K562 (cell line): ENCODE results near the gene CCDC195. TPM values are rescaled to one million over a fixed set of nuclear protein-coding genes. Genes with fewer than 3 reads are reported as not detected.

Experiments
- ATAC-seq: fragments of 200-7000 bp; cut with Tn5 transposase; 3 replicates; pipeline ENCODE4 v1.9.1; 2020; ENCODE audit warnings: moderate library complexity
- BruUV-seq: library from RNA; stranded (reverse); fragments of 400-500 nt; replicated peaks from 2 replicates; lab custom pipeline; 2021; lab: Mats Ljungman, UMichigan
- CTCF ChIA-PET: fragments of 300-600 bp; formaldehyde crosslinking; extraction: SDS; loops from one replicate; lab custom pipeline; 2021; ENCODE audit warnings: low intra/inter-chr PET ratio; lab: Yijun Ruan, JAX
- POLR2A ChIA-PET: fragments of 300-600, 350-650 bp; sonication (Branson Sonifier 250); formaldehyde crosslinking; extraction: SDS; loops from one replicate; lab custom pipeline; 2021; ENCODE audit warnings: antibody characterized with exemption, inconsistent platforms; lab: Yijun Ruan, JAX
- DNase-seq, 4 experiments: peaks; one replicate each; pipeline versions ENCODE4 v3.0.0 to v3.0.0-alpha.2; 2011 to 2018; ENCODE audit warnings: low spot score in 3 of 4, mixed read lengths in 3 of 4; ENCODE audit errors: extremely low read depth in 1 of 4
- FAIRE-seq: peaks from 2 replicates; lab custom pipeline; 2011; peaks lifted over from hg19 to GRCh38; lab: Jason Lieb, UNC
- H2AFZ ChIP-seq: 2 replicates; pipeline ENCODE4 v1.6.0; 2011; ENCODE audit warnings: low read depth, low read length, control low read depth, inconsistent platforms
- H3K27ac ChIP-seq: fragments of 200-600 bp; 3 replicates; pipeline ENCODE4 v1.8.0; 2011; ENCODE audit warnings: low read depth, mild to moderate bottlenecking, control low read depth, inconsistent platforms, low read length, moderate library complexity, mixed read lengths; ENCODE audit errors: extremely low read depth
- H3K27me3 ChIP-seq, 2 experiments: fragments of 300-600 bp in 1 of 2; 2 replicates in 1 of 2; 3 replicates in 1 of 2; pipeline versions ENCODE4 v1.6.0 to v1.8.0; 2011; ENCODE audit warnings: inconsistent platforms in 2 of 2, low read length in 2 of 2, mild to moderate bottlenecking in 1 of 2, mixed read lengths in 1 of 2, moderate library complexity in 1 of 2; ENCODE audit not compliant: control insufficient read depth in 2 of 2, insufficient read depth in 2 of 2
- H3K36me3 ChIP-seq: fragments of 300-600 bp; 3 replicates; pipeline ENCODE4 v1.8.0; 2011; ENCODE audit warnings: mild to moderate bottlenecking, low read length, inconsistent platforms; ENCODE audit not compliant: control insufficient read depth, insufficient read depth
- H3K4me1 ChIP-seq, 2 experiments: fragments of 200-600 bp in 1 of 2; replicated peaks in 1 of 2; 2 replicates in 1 of 2; 3 replicates in 1 of 2; pipeline versions ENCODE4 v1.5.1 to v1.8.0; 2011; ENCODE audit warnings: inconsistent platforms in 2 of 2, low read length in 2 of 2, mild to moderate bottlenecking in 1 of 2, mixed read lengths in 1 of 2, moderate library complexity in 1 of 2; ENCODE audit not compliant: control insufficient read depth in 2 of 2, insufficient read depth in 2 of 2
- H3K4me2 ChIP-seq: 2 replicates; pipeline ENCODE4 v1.6.1; 2011; ENCODE audit warnings: low read length, control low read depth, inconsistent platforms, mixed read lengths; ENCODE audit not compliant: insufficient read depth
- H3K4me3 ChIP-seq: fragments of 200-600 bp; sonication (generic), shearing (Covaris generic); 2 replicates; pipeline ENCODE4 v1.5.1; 2016; ENCODE audit warnings: control low read depth, inconsistent platforms
- H3K79me2 ChIP-seq: fragments of 200-600 bp; 3 replicates; pipeline ENCODE4 v1.8.0; 2011; ENCODE audit warnings: low read length, inconsistent platforms; ENCODE audit not compliant: control insufficient read depth, insufficient read depth
- H3K9ac ChIP-seq, 2 experiments: 2 replicates each; pipeline versions ENCODE4 v1.6.0 to v1.6.1; 2011; ENCODE audit warnings: low read depth in 2 of 2, low read length in 2 of 2, control low read depth in 1 of 2, inconsistent platforms in 1 of 2, mild to moderate bottlenecking in 1 of 2, mixed read lengths in 1 of 2; ENCODE audit not compliant: insufficient read depth in 1 of 2
- H3K9me1 ChIP-seq: one replicate; pipeline ENCODE4 v1.6.0; 2011; ENCODE audit warnings: inconsistent platforms, mild to moderate bottlenecking, low read length, moderate library complexity; ENCODE audit not compliant: control insufficient read depth, insufficient read depth
- H3K9me3 ChIP-seq: replicated peaks from 2 replicates; pipeline ENCODE4 v1.5.1; 2011; ENCODE audit warnings: low read depth, low read length, inconsistent platforms; ENCODE audit not compliant: control insufficient read depth, insufficient read depth
- H4K20me1 ChIP-seq: replicated peaks from 2 replicates; pipeline ENCODE4 v1.6.1; 2011; ENCODE audit warnings: low read length, inconsistent platforms, mixed read lengths; ENCODE audit not compliant: control insufficient read depth, insufficient read depth
- ARNT ChIP-seq, 2 experiments: fragments of 450-650 bp; IDR thresholded peaks; 2 replicates each; pipeline ENCODE4 v1.6.1; 2016; ENCODE audit warnings: mild to moderate bottlenecking in 1 of 2
- HMG20A ChIP-seq: fragments of 450-650 bp; formaldehyde crosslinking; conservative IDR thresholded peaks from 2 replicates; pipeline ENCODE4 v1.4.0; 2020; ENCODE audit warnings: mild to moderate bottlenecking, mixed read lengths
- ILF3 ChIP-seq: fragments of 450-650 bp; IDR thresholded peaks from 2 replicates; pipeline ENCODE4 v1.6.1; 2018; ENCODE audit warnings: antibody characterized with exemption, mild to moderate bottlenecking, moderate library complexity, borderline replicate concordance
- PPARD ChIP-seq: fragments of 250-450 bp; sonication (Bioruptor Pico); IDR thresholded peaks from 2 replicates; pipeline ENCODE4 v1.8.0; 2022; ENCODE audit warnings: inconsistent platforms, mild to moderate bottlenecking, moderate library complexity
- RBM15 ChIP-seq: fragments of 200-400 bp; formaldehyde crosslinking; IDR thresholded peaks from 2 replicates; pipeline ENCODE4 v1.6.1; 2018; ENCODE audit warnings: mild to moderate bottlenecking, low read length, moderate library complexity; ENCODE audit not compliant: insufficient read depth
- SMARCA5 ChIP-seq: fragments of 450-650 bp; IDR thresholded peaks from 2 replicates; pipeline ENCODE4 v1.6.1; 2016
- SRSF1 ChIP-seq: fragments of 200-400 bp; formaldehyde crosslinking; IDR thresholded peaks from 2 replicates; pipeline ENCODE4 v1.6.1; 2017; ENCODE audit warnings: mild to moderate bottlenecking, low read depth, low read length, moderate library complexity
- ZNF212 ChIP-seq: fragments of 450-650 bp; formaldehyde crosslinking; IDR thresholded peaks from 2 replicates; pipeline ENCODE4 v1.4.0; 2020; ENCODE audit warnings: mild to moderate bottlenecking
- WGBS: fragments of 100-300 bp; shearing (Covaris generic); methylation state at CpG from one replicate; pipeline ENCODE4 v1.1.6; 2016; ENCODE audit warnings: low coverage, mixed read lengths; ENCODE audit not compliant: insufficient coverage; ENCODE audit errors: missing lambda C conversion rate; 5-methylcytosine and 5-hydroxymethylcytosine counted together
- in situ Hi-C: fragments of 300-500 bp; cut with MboI; formaldehyde crosslinking; loops from 4 replicates; pipeline ENCODE4 v1.15.0; 2018; ENCODE audit warnings: inconsistent platforms, mixed read lengths
- intact Hi-C: fragments of 100-400 bp; cut with micrococcal nuclease; formaldehyde crosslinking; loops from 2 replicates; pipeline ENCODE4 v1.14.2; 2022
- polyA plus RNA-seq, 8 experiments: library from polyadenylated mRNA; depleted of rRNA in 4 of 8; stranded (reverse) in 5 of 8; unstranded in 3 of 8; fragments of >200 nt; fragmentation: Nextera tagmentation in 2 of 8; fragmentation: Illumina TruSeq in 1 of 8; extraction: Ambion mirVana in 2 of 8; extraction: Trizol in 1 of 8; gene quantifications; 2 replicates each; pipeline versions ENCODE4 v1.2.1 to v1.2.3, GENCODE V29; 2011 to 2014; ENCODE audit warnings: inconsistent platforms in 1 of 8, missing spikeins in 1 of 8
- total RNA-seq, 7 experiments: library from RNA; depleted of rRNA in 6 of 7; stranded (reverse); fragments of >200 nt in 6 of 7; fragmentation: Illumina TruSeq in 2 of 7; extraction: Trizol in 2 of 7; gene quantifications; 2 replicates each; pipeline versions ENCODE4 v1.2.1 to v1.2.3, GENCODE V29; 2011 to 2021; ENCODE audit warnings: low replicate concordance in 1 of 7
- TF ChIP-seq, protein P1 (sequence below), 2 experiments: fragments of 200-800 bp in 1 of 2; sonication (Bioruptor generic) in 1 of 2; sonication (generic) in 1 of 2; formaldehyde crosslinking in 1 of 2; IDR thresholded peaks in 1 of 2; conservative IDR thresholded peaks in 1 of 2; 2 replicates each; pipeline versions ENCODE4 v1.5.0 to v1.6.1; 2016 to 2020; ENCODE audit warnings: missing compliant biosample characterization in 1 of 2, missing genetic modification characterization in 1 of 2, missing genetic modification reagents in 1 of 2

CCDC195 gene
- total and polyA plus RNA-seq, 9 of the 15 experiments (the other 6 are each of a cell fraction or from before 2014, with no cell fraction given), result not detected

DNA sequence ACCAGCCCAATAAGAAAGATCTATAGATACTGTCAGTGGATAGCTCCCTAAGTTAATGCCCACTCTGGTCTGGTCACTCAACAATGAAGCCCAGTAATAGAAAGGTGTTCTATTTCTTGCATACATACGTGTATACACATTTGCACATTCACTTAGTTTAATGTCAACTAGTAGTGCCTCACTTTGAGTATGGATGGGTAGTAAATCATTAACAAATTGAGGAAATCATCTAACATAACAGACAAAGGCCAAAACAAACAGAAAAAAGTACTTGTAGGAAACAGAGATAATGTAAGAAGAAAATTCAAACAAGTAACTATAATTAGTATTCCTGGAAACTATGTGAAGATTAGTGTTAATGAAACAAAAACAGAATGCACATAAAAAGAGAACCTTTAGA lies 13.3 kb upstream of the CCDC195 start (continued):
- no peak for TF ChIP-seq HMG20A (CRISPR knock-in tag)
- TF ChIP-seq ZNF212 (CRISPR knock-in tag), result no peak
- TF ChIP-seq ARNT (IDR thresholded peaks at IDR 0.05), result no peak
- no peak for TF ChIP-seq SMARCA5
- no peak for TF ChIP-seq RBM15
- TF ChIP-seq ILF3, result no peak

DNA sequence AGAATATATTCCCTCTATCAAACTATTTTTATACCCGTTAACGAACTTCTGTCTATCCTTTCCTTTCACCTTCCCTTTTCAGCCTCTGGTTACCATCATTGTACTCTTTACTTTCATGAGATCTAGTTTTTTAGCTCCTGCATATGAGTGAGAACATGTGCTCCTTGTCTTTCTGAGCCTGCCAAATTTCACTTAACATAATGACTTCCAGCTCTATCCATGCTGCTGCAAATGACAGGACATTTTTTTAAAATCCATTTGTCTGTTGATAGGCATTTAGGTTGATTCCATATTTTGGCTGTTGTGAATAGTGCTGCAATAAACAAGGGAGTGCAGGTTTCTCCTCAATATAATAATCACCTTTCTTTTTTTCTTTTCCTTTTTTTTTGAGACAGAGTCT lies 8.2 kb upstream of the CCDC195 start:
- FAIRE-seq (no peak), ATAC-seq (no peak), DNase-seq (no peak)
- intact Hi-C loops, result no loop called here
- ChIA-PET CTCF (no interaction called here), POLR2A (no interaction called here)
- Histone ChIP-seq H3K4me2 (no peak overlapping the region), H3K4me1 (no peaks in the 10 kb centered on the region), H3K27me3 (no peaks in the 10 kb centered on the region), H3K27ac (no peak overlapping the region), H4K20me1 (no peaks in the 10 kb centered on the region), H3K9me1 (no peaks in the 10 kb centered on the region), H3K79me2 (no peaks in the 10 kb centered on the region), H3K9me3 (no peaks in the 10 kb centered on the region), H2AFZ (no peak overlapping the region), H3K9ac (no peak overlapping the region), H3K36me3 (no peaks in the 10 kb centered on the region), H3K4me3 (no peak overlapping the region)
- in situ Hi-C loops, result no loop called here
- 0% methylated on average over 2 of the region's 2 CpGs for whole genome bisulfite sequencing
- no TSS peak for BruUV-seq
- TF ChIP-seq PPARD (CRISPR knock-in tag) (no peak), SRSF1 (no peak)
- TF ChIP-seq, protein P1, sequence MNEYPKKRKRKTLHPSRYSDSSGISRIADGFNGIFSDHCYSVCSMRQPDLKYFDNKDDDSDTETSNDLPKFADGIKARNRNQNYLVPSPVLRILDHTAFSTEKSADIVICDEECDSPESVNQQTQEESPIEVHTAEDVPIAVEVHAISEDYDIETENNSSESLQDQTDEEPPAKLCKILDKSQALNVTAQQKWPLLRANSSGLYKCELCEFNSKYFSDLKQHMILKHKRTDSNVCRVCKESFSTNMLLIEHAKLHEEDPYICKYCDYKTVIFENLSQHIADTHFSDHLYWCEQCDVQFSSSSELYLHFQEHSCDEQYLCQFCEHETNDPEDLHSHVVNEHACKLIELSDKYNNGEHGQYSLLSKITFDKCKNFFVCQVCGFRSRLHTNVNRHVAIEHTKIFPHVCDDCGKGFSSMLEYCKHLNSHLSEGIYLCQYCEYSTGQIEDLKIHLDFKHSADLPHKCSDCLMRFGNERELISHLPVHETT (CRISPR knock-in tag; conservative IDR thresholded peaks at IDR 0.05 in 1 of 2, IDR thresholded peaks at IDR 0.05 in 1 of 2), result no peak
